Mucosa of descending colon (tissue), 3 donors: ENCODE measurements around the gene DMRTB1. TPM values are rescaled to one million over a fixed set of nuclear protein-coding genes. Genes with fewer than 3 reads are reported as not detected.

Experiments
- ATAC-seq: fragments of 200-7000 bp; cut with Tn5 transposase; one replicate; pipeline ENCODE4 v1.9.1; 2020; ENCODE audit warnings: mild to moderate bottlenecking, moderate library complexity
- DNase-seq, 3 donors: peaks; one replicate each; pipeline ENCODE4 v3.0.0-alpha.2; 2020
- H3K36me3 ChIP-seq: fragments of 200-600 bp; one replicate; pipeline ENCODE4 v1.8.0; 2021; ENCODE audit warnings: low read depth, mild to moderate bottlenecking
- H3K4me1 ChIP-seq: fragments of 200-600 bp; one replicate; pipeline ENCODE4 v1.8.0; 2021; ENCODE audit warnings: low read depth, mild to moderate bottlenecking
- H3K4me3 ChIP-seq: fragments of 200-600 bp; one replicate; pipeline ENCODE4 v1.8.0; 2021; ENCODE audit warnings: mild to moderate bottlenecking
- H3K9me3 ChIP-seq: fragments of 200-600 bp; one replicate; pipeline ENCODE4 v1.8.0; 2021; ENCODE audit warnings: mild to moderate bottlenecking
- CTCF ChIP-seq: fragments of 200-600 bp; IDR thresholded peaks from one replicate; pipeline ENCODE4 v1.8.0; 2022; ENCODE audit warnings: antibody characterized with exemption, mild to moderate bottlenecking
- intact Hi-C, 2 donors: fragments of 100-400 bp; cut with DNase I in 1 of 2; cut with micrococcal nuclease in 1 of 2; formaldehyde crosslinking; loops; one replicate each; pipeline versions ENCODE4 v1.11.0 to v1.11.1; 2022; cut with DNase I, micrococcal nuclease
- total RNA-seq, 3 donors: library from RNA; stranded (reverse); fragmentation: NEBNext Ultra II Directional in 2 of 3; extraction: Animal tissue kit (Norgen Biotek cat#: 25700) in 2 of 3; gene quantifications; one replicate each; pipeline versions ENCODE4 v1.2.1 to v1.2.4, GENCODE V29; 2021 to 2023
- donor health status: DM: no; HTN: no; CAD: no; lungs with moderate emphysema.
- donor health status: DM: no; HTN: no; CAD: no.
- donor health status: DM: no; HTN: yes; CAD: no.

The DMRTB1 gene
- total RNA-seq, 3 donors from 2014 or later, result not detected

GRCh38 chr1:53480678-53481077, 21.5 kb downstream of the DMRTB1 start:
- no peak for DNase-seq
- intact Hi-C loops, result loop anchor here in 1 of 2 donors (10.0 kb wide), 1 partner anchor 274 kb away; no protein-coding TSS in a partner anchor
- ATAC-seq, result no peak
- H3K36me3 ChIP-seq, result no peaks in the 10 kb centered on the region
- no peak overlapping the region for H3K4me3 ChIP-seq
- H3K9me3 ChIP-seq, result no peaks in the 10 kb centered on the region
- no peak for TF ChIP-seq CTCF
- peaks cover 2% of the 10 kb centered on the region for H3K4me1 ChIP-seq

- intact Hi-C loops, result loop anchor here in 1 of 2 donors (10.0 kb wide), 1 partner anchor 273 kb away; no protein-coding TSS in a partner anchor
- Histone ChIP-seq H3K9me3 (no peaks in the 10 kb centered on the region), H3K36me3 (no peaks in the 10 kb centered on the region), H3K4me3 (no peak overlapping the region), H3K4me1 (peaks cover 2% of the 10 kb centered on the region)
- DNase-seq, result no peak
- no peak for ATAC-seq
- no peak for TF ChIP-seq CTCF
These were observed 22.3 kb downstream of the DMRTB1 start for GRCh38 chr1:53481456-53481855.

- ATAC-seq, result no peak
- intact Hi-C loops, result loop anchor here in 1 of 2 donors (10.0 kb wide), 1 partner anchor 272 kb away; no protein-coding TSS in a partner anchor
- no peak for DNase-seq
- peaks cover 2% of the 10 kb centered on the region for H3K4me1 ChIP-seq
- TF ChIP-seq CTCF, result no peak
- no peaks in the 10 kb centered on the region for H3K36me3 ChIP-seq
- no peak overlapping the region for H3K4me3 ChIP-seq
- no peaks in the 10 kb centered on the region for H3K9me3 ChIP-seq
These were observed 23.4 kb downstream of the DMRTB1 start for GRCh38 chr1:53482441-53483153.

- H3K9me3 ChIP-seq, result no peaks in the 10 kb centered on the region
- ATAC-seq (no peak), DNase-seq (no peak)
- TF ChIP-seq CTCF, result no peak
- intact Hi-C loops, result loop anchor here in 1 of 2 donors (10.0 kb wide), 1 partner anchor 272 kb away; no protein-coding TSS in a partner anchor
- H3K36me3 ChIP-seq, result no peaks in the 10 kb centered on the region
- no peak overlapping the region for H3K4me3 ChIP-seq
- H3K4me1 ChIP-seq, result peaks cover 2% of the 10 kb centered on the region
These were observed 24.0 kb downstream of the DMRTB1 start for GRCh38 chr1:53483170-53483569.

- H3K4me3 ChIP-seq, result no peak overlapping the region
- intact Hi-C loops, result loop anchor here in 1 of 2 donors (10.0 kb wide), 1 partner anchor 271 kb away; no protein-coding TSS in a partner anchor
- ATAC-seq (no peak), DNase-seq (no peak)
- no peaks in the 10 kb centered on the region for H3K36me3 ChIP-seq
- TF ChIP-seq CTCF, result no peak
- no peaks in the 10 kb centered on the region for H3K9me3 ChIP-seq
- H3K4me1 ChIP-seq, result peaks cover 2% of the 10 kb centered on the region
These were observed 24.5 kb downstream of the DMRTB1 start for GRCh38 chr1:53483656-53484055.
